Fibroblast of peridontal ligament (primary cell): ENCODE data around the gene FAM181A.
A peak's percentile ranks its signal among the peaks of the same experiment; 100 is the strongest.

Experiments used
- DNase-seq: peaks from one replicate; pipeline ENCODE4 v3.0.0-alpha.2; 2010; ENCODE audit errors: extremely low read depth

FAM181A gene

DNA sequence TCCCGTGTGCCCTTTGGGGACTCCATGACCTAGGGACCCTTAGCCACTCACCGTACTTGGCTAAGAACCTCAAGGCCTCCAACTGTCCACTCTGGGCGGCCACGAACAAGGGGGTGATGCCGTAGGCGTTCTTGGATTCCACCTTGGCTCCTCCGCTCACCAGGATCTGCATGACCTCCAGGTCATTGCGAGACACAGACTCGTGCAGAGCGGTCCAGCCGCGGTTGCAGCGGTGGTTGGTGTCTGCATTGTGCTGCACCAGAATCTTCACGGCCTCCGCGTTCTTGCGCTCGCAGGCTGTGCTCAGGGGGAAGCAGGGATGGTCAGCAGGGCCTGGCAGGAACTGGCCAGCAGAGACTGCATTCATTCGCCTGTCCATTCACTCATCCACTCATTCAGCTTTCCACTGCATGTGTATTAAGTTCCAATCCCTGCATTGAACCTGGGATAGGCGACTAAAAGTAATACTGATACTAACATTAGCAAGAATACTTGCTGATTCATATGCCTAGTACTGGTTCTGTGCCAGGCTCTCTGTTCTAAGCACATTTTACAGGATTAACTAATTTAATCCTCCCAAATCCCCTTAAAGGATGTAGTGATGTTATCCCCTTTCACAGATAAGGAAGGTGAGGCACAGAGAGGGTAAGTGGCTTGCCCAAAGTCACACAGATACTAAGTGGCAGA is 23.9 kb downstream of the FAM181A start:
- DNase-seq = no peak

DNA sequence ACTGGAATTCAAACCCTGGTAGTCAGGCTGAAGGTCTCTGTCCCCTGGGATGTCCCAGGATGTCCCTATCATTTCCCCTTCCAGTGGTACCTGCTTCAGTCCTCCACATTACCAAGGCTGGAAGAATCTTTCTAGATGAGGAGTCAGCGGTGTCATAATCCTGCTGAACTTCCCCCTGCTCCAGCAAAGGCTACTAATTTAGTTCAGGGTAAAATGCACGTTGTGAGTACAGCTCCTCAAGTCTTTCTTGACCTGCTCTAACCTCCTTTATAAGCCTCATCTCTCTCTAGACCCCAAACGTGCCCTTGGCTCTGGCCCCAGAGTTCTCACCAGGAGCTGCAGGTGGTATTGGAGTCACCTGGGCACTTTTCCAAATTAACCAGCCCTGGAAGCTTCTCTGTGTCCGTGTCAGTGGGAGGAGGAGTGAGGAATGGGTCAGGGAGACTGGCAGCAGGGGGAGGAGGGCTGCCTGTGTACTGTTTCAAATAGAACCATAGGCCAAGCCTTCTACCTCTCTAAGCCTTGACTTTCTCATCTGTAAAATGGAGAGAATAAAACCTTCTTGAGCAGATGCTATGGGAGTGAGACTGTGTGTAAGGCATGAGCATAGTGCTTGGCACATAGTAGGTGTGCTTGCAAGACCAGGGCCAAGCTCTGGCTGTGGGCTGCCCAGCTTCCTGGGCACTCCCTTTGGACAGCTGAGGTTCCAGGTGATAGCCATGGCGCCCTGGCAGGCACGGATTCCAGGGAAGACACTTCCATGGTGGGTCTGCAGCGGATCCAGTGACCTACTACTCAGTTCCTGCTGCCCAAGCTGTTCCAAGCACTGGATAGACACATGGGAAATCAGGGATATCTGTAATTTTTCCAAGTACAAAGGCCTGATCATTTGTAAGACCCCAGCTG is 24.7 kb downstream of the FAM181A start:
- no peak for DNase-seq

DNA sequence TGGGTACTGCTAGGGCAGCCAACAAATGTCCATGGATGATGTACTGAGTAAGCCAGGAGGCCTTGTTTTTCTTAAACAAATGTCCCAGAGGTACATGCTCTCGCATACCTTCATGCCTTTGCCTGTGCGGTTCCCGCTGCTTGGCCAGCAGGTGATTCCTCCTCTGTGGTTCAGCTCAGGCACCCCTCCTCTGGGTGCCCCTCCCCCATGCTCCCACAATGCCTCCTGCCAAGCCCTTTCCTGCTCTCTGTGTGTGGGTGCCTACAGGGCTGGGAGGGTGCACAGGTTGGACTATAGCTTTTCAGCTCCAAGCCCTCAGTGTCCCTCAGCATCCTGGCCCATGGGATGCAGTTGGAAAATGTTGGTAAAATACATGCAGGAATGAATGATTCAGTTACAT is 25.7 kb downstream of the FAM181A start:
- no peak for DNase-seq

DNA sequence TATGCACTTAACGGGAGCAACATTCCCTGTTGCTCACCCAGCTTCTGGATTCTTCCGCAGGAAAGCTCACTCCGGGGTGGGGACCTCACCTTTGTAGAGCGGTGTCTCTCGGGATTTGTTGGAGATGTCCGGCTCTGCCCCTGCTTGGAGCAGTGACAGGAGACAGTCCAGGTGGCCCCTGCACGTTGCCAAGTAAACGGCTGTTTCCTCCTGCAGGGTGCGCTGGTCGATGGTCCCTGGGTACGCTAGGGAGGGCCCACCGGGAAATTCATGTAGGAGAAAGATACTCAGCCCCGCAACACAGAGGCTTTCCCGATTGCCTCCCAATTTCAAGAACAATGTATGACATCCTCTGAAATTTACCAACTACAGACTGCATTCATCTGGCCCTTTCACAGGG is 26.1 kb downstream of the FAM181A start:
- no peak for DNase-seq

DNA sequence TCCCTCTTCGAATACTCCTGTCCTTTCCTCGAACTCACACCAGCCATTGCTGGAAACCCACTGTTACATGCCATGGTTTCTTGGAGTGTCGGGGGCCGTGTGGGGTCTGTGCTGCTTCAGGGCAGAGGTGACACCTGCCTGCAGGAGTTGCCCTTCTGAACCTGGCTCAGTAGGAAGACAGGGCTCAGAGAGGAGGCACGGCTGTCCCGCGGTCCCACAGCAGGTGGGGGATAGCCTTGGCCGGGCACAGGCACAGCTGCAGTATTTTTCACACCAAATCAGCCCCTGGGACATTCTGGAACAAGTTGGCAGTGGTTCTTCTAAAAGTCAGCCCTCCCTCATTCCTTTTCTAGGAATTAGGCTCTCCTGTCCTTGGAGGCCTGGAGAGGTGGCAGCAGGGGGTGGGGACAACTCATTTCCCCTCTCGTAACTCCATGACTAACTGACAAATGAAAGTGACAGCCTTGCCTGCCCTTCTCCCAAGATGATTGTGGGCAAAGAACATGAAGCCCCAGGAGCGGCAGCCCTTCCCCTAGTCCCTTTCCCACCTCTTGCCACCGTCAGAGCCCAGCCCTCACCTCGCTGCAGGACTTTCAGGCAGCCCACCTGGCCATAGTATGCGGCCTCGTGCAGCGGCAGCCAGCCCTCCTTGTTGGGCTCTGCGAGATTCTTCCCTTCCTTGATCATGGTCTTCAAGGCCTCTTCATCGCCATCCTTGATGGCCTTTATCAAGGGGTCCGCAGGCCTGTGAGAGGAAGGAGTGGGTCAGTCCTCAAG is 26.8 kb downstream of the FAM181A start:
- no peak for DNase-seq

DNA sequence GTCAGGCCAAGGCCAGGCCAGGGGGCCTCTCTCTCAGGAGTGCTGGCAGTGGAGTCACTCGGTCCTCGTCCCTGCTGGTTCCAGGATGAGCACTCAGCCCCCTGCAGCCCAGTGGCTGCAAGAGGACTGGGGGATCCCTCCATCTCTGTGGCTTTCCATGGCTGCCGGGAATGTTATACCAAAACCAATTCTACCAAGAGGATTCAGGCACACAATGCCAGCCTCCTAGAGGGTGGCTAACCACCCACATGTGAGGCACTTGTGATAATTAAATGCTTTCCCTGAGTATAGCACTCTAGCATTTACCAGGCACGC is 27.3 kb downstream of the FAM181A start:
- no peak for DNase-seq

DNA sequence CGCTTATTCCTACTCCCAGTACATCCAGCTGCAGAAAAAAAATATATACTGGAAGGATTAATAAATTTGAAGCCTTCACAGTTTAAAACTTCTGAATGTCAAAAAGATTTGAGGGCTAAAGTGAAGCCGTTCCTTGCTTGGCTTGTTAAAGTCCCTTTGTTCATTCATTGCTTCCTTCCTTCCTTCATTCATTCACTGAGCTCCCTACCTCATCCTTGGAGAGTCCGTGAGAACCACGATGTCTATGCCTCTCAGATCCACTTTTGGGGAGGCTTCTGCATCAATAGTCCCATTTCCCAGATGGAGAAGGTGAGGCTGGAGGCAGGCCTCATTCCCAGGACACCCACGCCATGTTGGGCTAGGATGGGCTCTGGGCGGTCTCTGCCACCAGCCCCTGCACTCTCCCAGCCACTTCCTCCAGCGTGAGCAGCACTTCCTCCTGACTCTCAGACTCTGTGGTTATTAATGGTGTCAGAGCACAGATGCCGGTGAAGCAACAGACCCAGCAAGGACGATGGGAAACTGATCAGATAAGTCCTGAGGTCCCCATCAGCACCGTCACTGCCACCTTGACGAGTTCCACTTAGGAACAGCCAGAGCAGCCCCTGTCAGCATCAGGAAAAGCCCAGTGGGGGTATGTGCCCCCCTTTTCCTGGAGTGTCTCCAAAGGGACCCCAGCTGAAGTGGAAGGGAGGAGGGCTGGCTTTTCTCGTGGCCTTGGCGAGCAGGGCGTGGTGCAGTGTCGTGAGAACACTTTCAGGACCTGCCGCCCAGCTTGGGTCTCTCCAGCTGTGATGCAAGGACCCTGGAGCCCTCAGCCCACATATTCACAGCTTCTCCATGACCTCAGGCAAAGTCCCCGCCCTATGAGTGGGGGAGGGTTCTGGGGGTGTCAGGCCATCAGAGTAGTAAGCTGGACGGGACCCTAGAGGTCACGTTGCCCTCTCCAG is 28.0 kb downstream of the FAM181A start:
- DNase-seq = no peak

DNA sequence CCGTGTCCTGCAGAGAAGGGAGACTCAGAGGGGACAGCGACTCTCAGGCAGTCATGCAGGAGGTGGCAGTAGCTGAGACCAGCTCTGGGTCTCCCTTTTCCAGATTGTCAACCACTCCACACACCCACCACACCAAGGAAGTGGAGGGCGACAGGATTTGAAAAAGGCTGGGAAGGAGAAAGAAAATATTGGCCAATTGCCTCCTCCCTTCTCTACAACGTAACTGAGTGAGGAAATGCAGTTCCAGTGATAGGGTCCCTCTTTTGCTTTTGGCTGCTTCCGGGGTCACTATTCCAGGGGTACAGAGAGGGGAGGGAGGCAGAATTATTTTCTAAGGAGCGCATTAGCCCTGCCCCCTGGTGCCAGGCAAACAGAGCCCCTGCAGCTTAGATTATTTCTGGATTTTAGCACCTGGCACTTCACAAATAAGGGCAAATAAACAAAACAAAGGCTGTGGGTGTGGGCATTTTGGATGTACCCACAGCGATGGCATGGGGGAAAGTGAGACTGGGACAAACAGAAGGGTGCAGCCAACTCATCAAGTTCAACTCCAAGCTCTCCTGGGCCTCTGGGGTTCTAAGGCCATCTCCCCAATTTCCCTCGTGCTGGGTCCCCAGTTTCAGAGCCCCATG is 28.8 kb downstream of the FAM181A start:
- no peak for DNase-seq

DNA sequence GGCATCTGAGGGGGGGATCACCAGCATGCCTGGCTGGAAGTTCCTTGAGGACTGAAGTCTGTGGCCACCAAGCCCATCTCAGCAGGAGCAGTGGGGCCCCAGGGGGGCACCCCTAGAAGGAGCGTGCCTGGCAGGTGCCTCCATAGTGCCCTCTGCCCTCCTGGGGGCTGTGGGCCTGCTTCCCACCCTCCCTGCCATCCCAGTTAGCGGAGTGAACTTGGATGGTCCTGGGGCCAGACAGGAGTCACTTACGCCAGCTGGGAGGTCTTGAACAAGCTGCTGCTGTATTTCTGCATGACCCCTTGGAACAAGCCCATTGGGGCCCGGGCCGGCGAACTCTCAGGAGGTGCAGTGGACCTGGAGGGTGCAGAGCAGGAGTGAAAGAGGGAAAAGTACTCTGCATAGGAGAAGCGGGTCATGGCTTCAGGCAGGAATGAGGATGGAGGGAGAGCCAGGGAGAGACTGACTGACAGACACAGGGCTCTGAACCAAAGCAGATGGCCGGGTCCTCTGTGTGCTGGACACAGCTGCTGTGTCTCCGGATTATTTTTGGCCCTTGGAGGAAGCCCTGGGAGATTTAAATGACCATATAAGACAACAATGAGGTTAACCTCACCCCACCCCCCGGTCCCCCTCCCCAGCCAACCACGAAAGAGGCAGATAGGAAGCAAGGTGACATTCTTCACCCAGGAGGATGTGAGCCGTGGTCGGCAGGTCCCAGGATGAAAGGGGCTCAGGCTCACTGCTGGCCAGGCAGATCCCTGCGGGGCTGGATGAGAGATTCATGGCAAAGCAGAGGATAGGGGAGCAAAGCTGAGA is 29.6 kb downstream of the FAM181A start:
- DNase-seq = no peak

DNA sequence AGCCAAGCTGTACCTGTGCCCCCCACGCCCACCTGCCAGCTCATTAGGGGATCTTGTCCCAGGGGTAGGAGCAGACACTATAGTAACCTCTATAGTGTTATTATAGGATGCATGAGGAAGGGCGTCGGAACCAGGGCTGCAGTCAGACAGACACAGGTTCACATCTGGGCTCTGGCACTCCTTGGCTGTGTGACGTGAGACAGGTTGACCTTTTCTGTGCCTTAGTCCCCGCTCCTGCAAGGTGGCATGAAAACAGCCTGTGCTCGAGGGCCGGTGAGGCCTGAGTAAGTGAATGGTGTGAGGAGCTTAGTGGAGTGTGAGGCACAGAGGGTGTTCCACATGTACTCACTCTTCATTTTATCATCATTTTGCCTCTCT is 30.2 kb downstream of the FAM181A start:
- DNase-seq = no peak

DNA sequence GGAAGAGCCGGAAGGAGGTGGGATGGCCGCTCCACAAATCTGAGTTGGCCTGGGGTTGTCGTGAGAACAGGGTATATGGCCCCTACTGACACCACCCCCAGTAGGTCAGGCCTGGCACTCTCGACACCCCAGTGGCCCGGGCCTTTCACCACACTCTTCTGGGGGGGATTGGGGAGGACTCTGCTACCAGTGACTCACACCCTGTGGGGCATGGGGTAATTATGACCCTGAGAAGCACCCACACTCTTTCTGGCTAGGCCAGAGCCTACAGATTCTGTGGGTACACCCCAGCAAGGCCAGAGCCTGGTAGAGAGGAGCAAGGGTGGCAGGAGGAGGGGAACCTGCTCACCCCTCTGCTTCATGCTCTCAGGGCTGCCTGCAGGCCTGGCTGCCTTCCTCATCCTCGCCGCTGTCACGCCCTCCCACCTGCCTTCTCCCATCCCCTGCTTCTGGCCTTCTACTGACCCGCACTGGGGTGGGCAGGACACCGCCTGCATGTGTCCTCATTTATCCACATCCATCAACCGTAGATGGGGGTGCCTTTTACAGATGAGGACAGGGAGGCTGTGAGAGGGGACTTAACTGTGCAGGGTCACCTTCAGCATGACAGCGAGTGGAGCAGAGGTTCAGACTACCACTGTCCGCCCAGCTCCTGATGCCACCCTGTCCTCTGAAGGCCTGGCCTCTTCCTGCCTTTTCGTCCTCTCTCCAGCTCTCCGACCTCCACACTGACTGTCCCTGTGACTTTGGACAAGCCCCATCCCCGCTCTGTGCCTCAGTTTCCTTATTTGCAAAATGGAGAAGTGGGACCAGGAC is 30.8 kb downstream of the FAM181A start:
- DNase-seq = no peak

DNA sequence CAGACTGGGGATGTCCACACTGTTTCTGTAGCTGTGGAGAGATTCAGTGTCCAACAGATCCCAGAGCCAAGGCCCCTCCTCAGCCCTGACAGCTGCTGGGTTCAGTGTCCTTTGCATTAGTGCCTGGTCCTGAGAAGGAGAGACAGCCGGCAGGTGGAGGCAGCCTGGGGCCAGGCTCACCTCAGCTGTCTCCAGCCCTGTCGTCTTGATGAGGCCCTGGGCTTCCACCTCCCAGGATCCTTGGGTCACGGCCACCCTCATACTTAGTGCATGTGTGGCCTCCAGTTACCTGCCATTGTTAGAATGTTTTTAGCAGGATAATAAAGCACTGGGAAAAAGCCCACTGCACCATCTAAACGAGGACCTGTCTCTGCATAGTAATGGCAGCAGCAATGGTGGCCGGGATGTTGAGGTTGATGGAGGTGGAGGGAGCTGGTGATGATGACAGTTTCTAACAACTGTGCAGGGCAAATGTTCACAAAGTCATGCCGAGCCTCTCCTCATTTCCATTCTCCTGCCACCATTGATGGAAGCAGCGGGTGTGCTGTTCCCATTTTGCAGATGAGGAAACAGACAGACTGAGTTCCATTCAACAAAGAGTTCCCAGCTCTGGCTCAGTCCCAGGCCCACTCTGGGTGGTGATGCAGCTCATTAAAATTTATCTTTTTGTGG is 31.6 kb downstream of the FAM181A start:
- no peak for DNase-seq

DNA sequence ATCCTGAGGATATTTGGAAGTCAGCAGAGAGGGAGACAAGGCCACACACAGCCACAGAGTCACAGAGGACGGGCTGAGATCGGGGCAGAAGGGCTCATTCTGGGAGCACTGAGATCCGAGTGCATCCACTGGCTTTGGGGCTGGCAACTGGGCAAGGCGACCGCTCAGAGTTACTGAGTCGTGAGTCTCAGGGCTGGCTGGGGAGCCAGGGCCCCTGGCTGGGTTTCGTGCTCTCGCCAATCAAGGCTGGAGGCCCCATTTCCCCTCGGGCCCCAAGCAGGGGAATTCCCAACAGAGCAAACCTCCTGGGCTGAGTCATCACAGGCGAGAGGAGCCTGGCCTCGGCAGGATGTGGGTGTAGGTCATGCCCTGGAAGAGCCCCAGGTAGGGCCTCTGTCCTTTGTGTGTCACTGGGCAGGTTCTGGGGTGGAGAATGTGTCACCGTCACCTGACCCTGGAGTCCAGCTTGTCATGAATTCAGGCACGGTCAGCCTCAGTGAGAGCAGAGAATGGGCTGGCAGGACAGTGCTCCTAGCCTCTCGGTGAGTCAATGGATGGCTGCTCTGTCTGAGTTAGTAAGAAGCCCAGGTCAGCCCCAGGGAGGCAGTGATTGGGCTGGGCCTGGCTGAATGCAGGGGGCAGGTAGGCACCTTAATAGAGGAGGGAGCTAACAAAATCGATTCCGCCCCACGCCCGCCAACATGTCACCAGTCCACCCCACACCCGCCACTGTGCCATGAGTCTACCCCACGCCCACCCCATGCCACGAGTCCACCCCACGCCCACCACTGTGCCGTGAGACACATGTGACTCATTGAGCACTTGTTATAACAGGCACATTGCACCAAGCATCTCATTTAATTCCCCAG is 32.3 kb downstream of the FAM181A start:
- DNase-seq = peak; percentile 61

DNA sequence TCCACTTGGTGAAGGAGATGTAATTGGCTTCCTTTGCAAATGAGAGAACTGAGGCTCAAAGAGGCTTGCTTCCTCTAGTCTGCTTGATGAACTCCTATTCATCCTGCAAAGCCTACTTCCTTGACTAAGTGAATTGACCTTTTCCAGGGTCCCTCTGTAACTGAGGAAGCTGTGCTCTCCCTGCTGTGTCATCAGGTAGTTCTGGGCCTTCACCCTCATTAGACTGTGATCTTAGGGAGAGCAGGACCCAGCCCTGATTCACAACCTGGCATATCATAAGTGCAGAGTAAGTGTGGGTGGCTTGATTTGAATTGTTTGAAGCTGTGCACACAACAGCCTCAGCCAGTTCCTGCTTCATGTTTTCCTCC is 32.9 kb downstream of the FAM181A start:
- DNase-seq = no peak

DNA sequence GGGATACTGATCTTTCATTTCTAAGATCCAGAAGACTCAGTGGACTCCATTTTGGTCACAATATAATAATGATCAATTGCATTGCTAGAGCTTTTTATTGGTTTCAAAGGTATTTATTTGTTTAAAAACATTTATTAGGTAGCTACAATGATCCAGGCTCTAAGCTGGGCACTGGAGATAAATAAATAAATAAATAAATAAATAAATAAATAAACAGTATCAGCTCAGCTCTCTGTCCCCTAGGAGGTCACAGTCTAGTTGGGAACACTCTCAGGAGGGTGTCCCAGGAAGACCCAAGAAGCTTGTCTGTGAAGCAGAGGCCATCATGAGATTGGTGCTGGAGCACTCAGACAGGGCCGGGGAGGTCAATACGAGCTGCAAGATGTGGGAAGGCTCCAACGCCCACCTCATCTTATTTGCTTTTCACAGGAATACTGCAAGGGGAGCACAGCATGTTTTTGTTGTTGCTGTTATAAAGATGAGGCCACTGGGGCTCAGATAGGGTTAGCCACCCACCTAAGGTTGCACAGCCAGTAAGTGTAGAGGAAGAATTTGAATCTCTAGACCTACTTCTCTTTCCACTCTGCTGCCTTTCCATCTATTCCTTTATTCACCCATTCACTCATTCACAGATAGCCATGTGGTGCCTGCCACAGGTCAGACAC is 33.8 kb downstream of the FAM181A start:
- no peak for DNase-seq

DNA sequence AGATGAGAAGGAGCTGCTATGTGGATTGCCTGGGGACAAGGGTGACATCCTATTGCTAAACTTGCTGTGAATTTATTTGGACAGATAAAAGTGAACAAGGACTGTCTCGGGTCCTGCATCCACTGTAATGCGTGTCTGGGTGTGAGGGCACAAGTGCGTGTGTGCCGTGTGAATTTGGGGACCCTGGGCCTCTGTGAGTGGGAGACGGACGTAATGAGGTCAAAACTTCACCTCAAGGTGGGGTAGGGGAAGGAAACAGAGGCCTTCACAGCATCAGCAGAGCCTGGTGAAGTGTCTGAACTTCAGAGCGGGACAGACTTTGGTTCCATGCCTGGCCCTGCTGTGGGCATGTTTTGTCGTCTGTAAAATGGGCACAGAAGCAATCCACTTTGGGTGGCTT is 34.5 kb downstream of the FAM181A start:
- DNase-seq = no peak
